H1 (cell line): Measurements from ENCODE around the gene SLC34A1. TPM values are rescaled to one million over a fixed set of nuclear protein-coding genes. Genes with fewer than 3 reads are reported as not detected.

Source experiments
- CTCF ChIA-PET: fragments of 300-600 bp; sonication (Branson Sonifier 250); formaldehyde crosslinking; loops from one replicate; lab custom pipeline; 2021; ENCODE audit not compliant: partially characterized antibody; lab: Charles Lee
- POLR2A ChIA-PET: fragments of 300-600 bp; sonication (Branson Sonifier 250); formaldehyde crosslinking; loops from one replicate; lab custom pipeline; 2021; ENCODE audit warnings: inconsistent platforms; ENCODE audit not compliant: partially characterized antibody; lab: Charles Lee
- DNase-seq, 2 experiments: peaks; one replicate each; pipeline versions ENCODE4 v3.0.0 to v3.0.0-alpha.2; 2010 to 2022; ENCODE audit warnings: low spot score in 2 of 2, low read depth in 1 of 2, mixed read lengths in 1 of 2
- FAIRE-seq: peaks from 2 replicates; lab custom pipeline; 2011; peaks lifted over from hg19 to GRCh38; lab: Jason Lieb, UNC
- H2AFZ ChIP-seq: 2 replicates; pipeline ENCODE4 v1.8.1; 2012; ENCODE audit warnings: low read length, inconsistent platforms
- H2AK5ac ChIP-seq: 2 replicates; pipeline ENCODE4 v1.6.1; 2013; ENCODE audit warnings: low read depth, low read length
- H2BK120ac ChIP-seq: replicated peaks from 2 replicates; pipeline ENCODE3; 2013; ENCODE audit warnings: low read depth, low read length, inconsistent platforms
- H2BK12ac ChIP-seq: 2 replicates; pipeline ENCODE4 v1.6.1; 2013; ENCODE audit warnings: low read depth, low read length
- H2BK15ac ChIP-seq: 2 replicates; pipeline ENCODE4 v1.6.1; 2013; ENCODE audit warnings: low read length
- H2BK20ac ChIP-seq: 2 replicates; pipeline ENCODE4 v1.6.1; 2013; ENCODE audit warnings: low read length
- H2BK5ac ChIP-seq: 2 replicates; pipeline ENCODE4 v1.6.1; 2013; ENCODE audit warnings: low read depth, low read length
- H3K14ac ChIP-seq: 2 replicates; pipeline ENCODE4 v1.6.1; 2013; ENCODE audit warnings: inconsistent platforms; ENCODE audit not compliant: insufficient read length
- H3K18ac ChIP-seq: 2 replicates; pipeline ENCODE4 v1.6.1; 2013; ENCODE audit warnings: low read length; ENCODE audit errors: extremely low read depth
- H3K23ac ChIP-seq: 2 replicates; pipeline ENCODE4 v1.6.1; 2013; ENCODE audit warnings: inconsistent platforms; ENCODE audit not compliant: insufficient read length
- H3K23me2 ChIP-seq: 2 replicates; pipeline ENCODE4 v1.6.1; 2013; ENCODE audit warnings: low read depth, low read length
- H3K27ac ChIP-seq: 2 replicates; pipeline ENCODE4 v1.6.1; 2011; ENCODE audit warnings: low read depth, low read length, inconsistent platforms
- H3K27me3 ChIP-seq, 4 experiments: replicated peaks in 1 of 4; 1 replicate in 1 of 4; 2 replicates in 3 of 4; pipeline versions ENCODE4 v1.6.1 to v1.8.1; 2011 to 2013; ENCODE audit warnings: low read length in 3 of 4, mild to moderate bottlenecking in 3 of 4, inconsistent platforms in 2 of 4, mixed read lengths in 2 of 4, moderate library complexity in 1 of 4; ENCODE audit not compliant: control insufficient read depth in 3 of 4, insufficient read depth in 3 of 4; ENCODE audit errors: extremely low read depth in 1 of 4
- H3K36me3 ChIP-seq, 4 experiments: 2 replicates each; pipeline versions ENCODE4 v1.6.1 to v1.8.1; 2011 to 2013; ENCODE audit warnings: mild to moderate bottlenecking in 4 of 4, low read length in 3 of 4, moderate library complexity in 2 of 4, control low read depth in 1 of 4, inconsistent platforms in 1 of 4; ENCODE audit not compliant: insufficient read depth in 4 of 4, control insufficient read depth in 2 of 4
- H3K4ac ChIP-seq: replicated peaks from 2 replicates; pipeline ENCODE3; 2013; ENCODE audit warnings: low read length, low read depth, mixed read lengths, inconsistent platforms; ENCODE audit not compliant: insufficient read length
- H3K4me1 ChIP-seq, 4 experiments: replicated peaks in 1 of 4; 1 replicate in 1 of 4; 2 replicates in 3 of 4; pipeline versions ENCODE4 v1.6.1 to v1.8.1; 2011 to 2013; ENCODE audit warnings: low read length in 3 of 4, inconsistent platforms in 2 of 4, mixed read lengths in 1 of 4; ENCODE audit not compliant: insufficient read depth in 4 of 4, control insufficient read depth in 3 of 4
- H3K4me2 ChIP-seq, 2 experiments: 2 replicates each; pipeline versions ENCODE4 v1.6.1 to v1.8.1; 2011 to 2013; ENCODE audit warnings: low read depth in 2 of 2, low read length in 2 of 2, control low read depth in 1 of 2, inconsistent platforms in 1 of 2, mild to moderate bottlenecking in 1 of 2; ENCODE audit not compliant: insufficient read depth in 1 of 2
- H3K4me3 ChIP-seq, 4 experiments: fragments of 200-600, 300-600 bp in 1 of 4; sonication (generic), shearing (Covaris generic), sonication (Bioruptor Twin) in 1 of 4; 2 replicates each; pipeline versions ENCODE4 v1.5.1 to v1.8.1; 2011 to 2016; ENCODE audit warnings: low read length in 4 of 4, low read depth in 3 of 4, control low read depth in 2 of 4, inconsistent platforms in 2 of 4, mild to moderate bottlenecking in 2 of 4, mixed read lengths in 1 of 4, moderate library complexity in 1 of 4; ENCODE audit not compliant: insufficient read depth in 2 of 4; ENCODE audit errors: extremely low read depth in 1 of 4
- H3K56ac ChIP-seq: replicated peaks from 2 replicates; pipeline ENCODE3; 2013; ENCODE audit warnings: low read depth, mild to moderate bottlenecking, mixed read lengths, low read length, inconsistent platforms; ENCODE audit not compliant: insufficient read length
- H3K79me1 ChIP-seq: 2 replicates; pipeline ENCODE4 v1.6.1; 2013; ENCODE audit warnings: low read depth, low read length, control low read depth
- H3K79me2 ChIP-seq, 2 experiments: 2 replicates each; pipeline versions ENCODE4 v1.6.1 to v1.8.1; 2012 to 2013; ENCODE audit warnings: low read length in 2 of 2, mild to moderate bottlenecking in 2 of 2, inconsistent platforms in 1 of 2; ENCODE audit not compliant: insufficient read depth in 2 of 2, control insufficient read depth in 1 of 2
- H3K9ac ChIP-seq, 4 experiments: replicated peaks in 1 of 4; 1 replicate in 1 of 4; 2 replicates in 3 of 4; pipeline versions ENCODE4 v1.6.1 to v1.8.1; 2011 to 2013; ENCODE audit warnings: low read depth in 3 of 4, low read length in 3 of 4, control low read depth in 2 of 4, mild to moderate bottlenecking in 2 of 4, moderate library complexity in 2 of 4, inconsistent platforms in 1 of 4; ENCODE audit errors: extremely low read depth in 1 of 4
- H3K9me3 ChIP-seq, 2 experiments: 2 replicates each; pipeline versions ENCODE4 v1.6.1 to v1.8.1; 2012 to 2013; ENCODE audit warnings: mild to moderate bottlenecking in 2 of 2, moderate library complexity in 2 of 2, control low read depth in 1 of 2, inconsistent platforms in 1 of 2, low read depth in 1 of 2, low read length in 1 of 2, mixed read lengths in 1 of 2; ENCODE audit not compliant: insufficient read depth in 2 of 2
- H4K20me1 ChIP-seq, 2 experiments: replicated peaks in 1 of 2; 2 replicates each; pipeline versions ENCODE3 to v1.8.1; 2011 to 2013; ENCODE audit warnings: inconsistent platforms in 2 of 2, low read length in 2 of 2, mild to moderate bottlenecking in 1 of 2; ENCODE audit not compliant: insufficient read depth in 2 of 2, control insufficient read depth in 1 of 2
- H4K5ac ChIP-seq: 2 replicates; pipeline ENCODE4 v1.6.1; 2013; ENCODE audit warnings: low read length, low read depth, mixed read lengths, inconsistent platforms; ENCODE audit not compliant: insufficient read length
- H4K8ac ChIP-seq: 2 replicates; pipeline ENCODE4 v1.8.0; 2013; ENCODE audit warnings: mild to moderate bottlenecking, moderate library complexity, low read length, inconsistent platforms; ENCODE audit not compliant: insufficient read depth; ENCODE audit errors: extremely low read depth
- H4K91ac ChIP-seq: replicated peaks from 2 replicates; pipeline ENCODE3; 2013; ENCODE audit warnings: low read length, mixed read lengths, inconsistent platforms; ENCODE audit not compliant: insufficient read length
- EZH2 ChIP-seq: fragments of 200-600 bp; sonication (generic); IDR thresholded peaks from 2 replicates; pipeline ENCODE4 v1.7.1; 2012; ENCODE audit warnings: low read depth, mild to moderate bottlenecking, moderate library complexity, low read length, inconsistent platforms; ENCODE audit not compliant: severe bottlenecking
- JUND ChIP-seq: IDR thresholded peaks from 2 replicates; pipeline ENCODE4 v1.6.1; 2011; ENCODE audit warnings: mild to moderate bottlenecking, improper control_type of control experiment, low read length
- NRF1 ChIP-seq: IDR thresholded peaks from 2 replicates; pipeline ENCODE4 v1.6.1; 2011; ENCODE audit warnings: mild to moderate bottlenecking, low read depth, low read length, improper control_type of control experiment
- POLR2AphosphoS5 ChIP-seq: IDR thresholded peaks from 2 replicates; pipeline ENCODE4 v1.6.1; 2011; ENCODE audit warnings: low read depth, low read length
- RBBP5 ChIP-seq: IDR thresholded peaks from 2 replicates; pipeline ENCODE4 v1.7.1; 2012; ENCODE audit warnings: low read depth, mild to moderate bottlenecking, inconsistent platforms, low read length, moderate library complexity, borderline replicate concordance
- RNF2 ChIP-seq: fragments of 200-900, 300-1000 bp; sonication (generic); IDR thresholded peaks from 2 replicates; pipeline ENCODE4 v1.7.1; 2016; ENCODE audit warnings: borderline replicate concordance, low read depth, mild to moderate bottlenecking, antibody characterized with exemption, low read length; ENCODE audit not compliant: poor library complexity, severe bottlenecking; ENCODE audit errors: missing control alignments
- SIRT6 ChIP-seq: IDR thresholded peaks from one replicate; pipeline ENCODE4 v1.7.1; 2012; ENCODE audit warnings: low read length, inconsistent platforms
- TEAD4 ChIP-seq: IDR thresholded peaks from 2 replicates; pipeline ENCODE4 v1.6.1; 2012; ENCODE audit warnings: low read depth, low read length, inconsistent platforms, mixed read lengths
- WGBS, 2 experiments: shearing (Covaris generic) in 1 of 2; methylation state at CpG; one replicate each; pipeline versions ENCODE4 v1.1.6 to v1.1.7; 2013 to 2015; ENCODE audit warnings: low lambda C conversion rate in 2 of 2, mixed read lengths in 2 of 2, inconsistent platforms in 1 of 2, low coverage in 1 of 2, missing lambda C conversion rate in 1 of 2; ENCODE audit not compliant: insufficient replicate concordance in 2 of 2, insufficient coverage in 1 of 2, insufficient read length in 1 of 2; ENCODE audit errors: extremely low coverage in 1 of 2, missing lambda C conversion rate in 1 of 2; 5-methylcytosine and 5-hydroxymethylcytosine counted together
- polyA plus RNA-seq, 7 experiments: library from polyadenylated mRNA; depleted of rRNA in 3 of 7; stranded (reverse) in 5 of 7; unstranded in 2 of 7; fragments of >200 nt in 5 of 7; fragments of 200-250 nt in 2 of 7; gene quantifications; 1 replicate in 5 of 7; 2 replicates in 1 of 7; 4 replicates in 1 of 7; pipeline versions ENCODE4 v1.2.1 to v1.2.3, GENCODE V29; 2011 to 2013; ENCODE audit warnings: missing spikeins in 2 of 7, mixed read lengths in 2 of 7
- total RNA-seq: library from RNA; stranded (reverse); fragmentation: NEBNext Ultra II Directional; extraction: Animal tissue kit (Norgen Biotek cat#: 25700); gene quantifications from 2 replicates; pipeline ENCODE4 v1.2.1, GENCODE V29; 2021
- TF ChIP-seq, protein P1 (sequence below): IDR thresholded peaks from 2 replicates; pipeline ENCODE4 v1.6.1; 2011; ENCODE audit warnings: low read depth, mild to moderate bottlenecking, low read length; ENCODE audit not compliant: insufficient read depth

Gene SLC34A1
- total and polyA plus RNA-seq, 2 of the 8 experiments (the other 6 are each of a cell fraction or from before 2014, with no cell fraction given), result not detected

- Histone ChIP-seq H3K79me1 (no peaks in the 10 kb centered on the region), H4K91ac (peak overlapping the region; percentile 84), H3K4me1 (peaks cover 0 to 22% (median 14%) of the 10 kb centered on the region in 4 experiments; a peak in 5 of 7 replicates), H2BK5ac (peak overlapping the region; percentile 56; the same call in 1 of the 2 replicates), H2BK12ac (peak overlapping the region; percentile 85; the same call in 1 of the 2 replicates), H2BK20ac (0 out of 2 replicates have a peak overlapping the region, but pooled peaks have one; percentile 32), H3K9me3 (no peaks in the 10 kb centered on the region), H3K4ac (peak overlapping the region; percentile 32), H2AFZ (peak overlapping the region; percentile 31; the same call in 1 of the 2 replicates), H2AK5ac (no peak overlapping the region), H4K5ac (no peak overlapping the region), H3K23me2 (peaks cover 13% of the 10 kb centered on the region; the same call in 1 of the 2 replicates), H3K9ac (no peak overlapping the region), H3K79me2 (no peaks in the 10 kb centered on the region), H3K23ac (no peak overlapping the region), H3K4me3 (peak overlapping the region; percentile 9 to 65 (median 48); a peak in 7 of 8 replicates), H3K18ac (peak overlapping the region; percentile 95), H4K20me1 (no peaks in the 10 kb centered on the region), H2BK120ac (no peak overlapping the region), H3K36me3 (no peaks in the 10 kb centered on the region), H3K56ac (peak overlapping the region; percentile 13), H3K4me2 (peak overlapping the region; percentile 82 to 93), H3K27ac (no peak overlapping the region), H4K8ac (peak overlapping the region; percentile 36; the same call in 1 of the 2 replicates), H3K14ac (no peak overlapping the region), H3K27me3 (peaks cover 22 to 68% (median 43%) of the 10 kb centered on the region in 4 experiments), H2BK15ac (peak overlapping the region; percentile 83; the same call in 1 of the 2 replicates)
- FAIRE-seq, result no peak
- CTCF ChIA-PET, result interaction anchor here (0.6 to 10.5 kb wide), 24 partner anchors 8 to 290 kb away, joined by 3 to 343 read pairs (median 10); partner anchors contain the start of genes GRK6, PRR7, RGS14 and SLC34A1
- POLR2A ChIA-PET, result interaction anchor here (0.7 to 10.8 kb wide), 22 partner anchors 10 to 101 kb away, joined by 3 to 143 read pairs (median 4); partner anchors contain the start of genes GRK6, LMAN2, PRELID1 and PRR7
- DNase-seq, result peak in 1 of 2 experiments; percentile 82
- WGBS, 2 experiments, result 3% methylated on average over 66 of the region's 93 CpGs; no CpG with 5 or more reads in 1 of the 2 experiments
- TF ChIP-seq TEAD4 (no peak), EZH2 (peak; percentile 48), RNF2 (no peak), NRF1 (no peak), SIRT6 (no peak), JUND (no peak), RBBP5 (0 out of 2 replicates have a peak, but pooled peaks have one; percentile 23), POLR2AphosphoS5 (no peak)
- TF ChIP-seq, protein P1, sequence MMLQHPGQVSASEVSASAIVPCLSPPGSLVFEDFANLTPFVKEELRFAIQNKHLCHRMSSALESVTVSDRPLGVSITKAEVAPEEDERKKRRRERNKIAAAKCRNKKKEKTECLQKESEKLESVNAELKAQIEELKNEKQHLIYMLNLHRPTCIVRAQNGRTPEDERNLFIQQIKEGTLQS, result no peak
These were observed 19.8 kb downstream of the SLC34A1 start for GRCh38 chr5:177403792-177404640.
